GM12864 (cell line): Measurements from ENCODE around the gene NMT2.
A peak's percentile ranks its signal among the peaks of the same experiment; 100 is the strongest.

Experiments used
- DNase-seq: peaks from one replicate; pipeline ENCODE4 v3.0.0-alpha.2; 2011; ENCODE audit warnings: low read depth
- H3K4me3 ChIP-seq: 2 replicates; pipeline ENCODE4 v1.5.1; 2011; ENCODE audit warnings: mild to moderate bottlenecking, low read depth, low read length, control low read depth
- CTCF ChIP-seq: IDR thresholded peaks from 2 replicates; pipeline ENCODE4 v1.5.1; 2011; ENCODE audit warnings: low read depth, mild to moderate bottlenecking, moderate library complexity, low read length, control low read depth, inconsistent platforms; ENCODE audit errors: missing control alignments

Gene NMT2

GRCh38 chr10:15131330-15131729 is 37.2 kb downstream of the NMT2 start:
- TF ChIP-seq CTCF = no peak
- H3K4me3 ChIP-seq = no peak overlapping the region
- DNase-seq = no peak

GRCh38 chr10:15124908-15125307 is 43.6 kb downstream of the NMT2 start:
- no peak for TF ChIP-seq CTCF
- H3K4me3 ChIP-seq = no peak overlapping the region
- no peak for DNase-seq

GRCh38 chr10:15124190-15124589 is 44.3 kb downstream of the NMT2 start:
- no peak for TF ChIP-seq CTCF

GRCh38 chr10:15123749-15124184 is 44.7 kb downstream of the NMT2 start:
- H3K4me3 ChIP-seq = no peak overlapping the region
- TF ChIP-seq CTCF = no peak
- no peak for DNase-seq

More at GRCh38 chr10:15124190-15124589, 44.3 kb downstream of the NMT2 start:
- DNase-seq = no peak
- no peak overlapping the region for H3K4me3 ChIP-seq

GRCh38 chr10:15122477-15123030 is 45.9 kb downstream of the NMT2 start:
- H3K4me3 ChIP-seq = no peak overlapping the region
- DNase-seq = peak; percentile 54
- no peak for TF ChIP-seq CTCF

GRCh38 chr10:15121707-15122106 is 46.8 kb downstream of the NMT2 start:
- no peak for TF ChIP-seq CTCF
- no peak for DNase-seq
- H3K4me3 ChIP-seq = no peak overlapping the region

- no peak for TF ChIP-seq CTCF
- DNase-seq = no peak
Measured at GRCh38 chr10:15120523-15120922, 48.0 kb downstream of the NMT2 start.

More at GRCh38 chr10:15120523-15120922, 48.0 kb downstream of the NMT2 start:
- no peak overlapping the region for H3K4me3 ChIP-seq
